SK-N-SH (cell line): ENCODE data around the gene HS3ST5. TPM values are rescaled to one million over a fixed set of nuclear protein-coding genes. Genes with fewer than 3 reads are reported as not detected.

Experiments used
- CTCF ChIA-PET: fragments of 300-600, 350-600 bp; formaldehyde crosslinking; extraction: SDS; loops from one replicate; lab custom pipeline; 2021; lab: Yijun Ruan, JAX
- POLR2A ChIA-PET: fragments of 350-600 bp; sonication (Branson Sonifier 250); formaldehyde crosslinking; extraction: SDS; loops from one replicate; lab custom pipeline; 2020; ENCODE audit warnings: antibody characterized with exemption, inconsistent platforms; lab: Yijun Ruan, JAX
- DNase-seq: peaks from one replicate; pipeline ENCODE4 v3.0.0; 2012
- H2AFZ ChIP-seq: fragments of 200-600 bp; sonication (generic); 2 replicates; pipeline ENCODE4 v1.8.1; 2016; ENCODE audit warnings: antibody characterized with exemption, mild to moderate bottlenecking, low read depth
- H3F3A ChIP-seq: fragments of 200-600 bp; sonication (generic); replicated peaks from 2 replicates; pipeline ENCODE3; 2016; ENCODE audit warnings: antibody characterized with exemption, mild to moderate bottlenecking; ENCODE audit not compliant: insufficient read depth
- H3K27ac ChIP-seq, 2 experiments: fragments of 200-500 bp in 1 of 2; fragments of 200-600 bp in 1 of 2; sonication (Bioruptor generic) in 1 of 2; sonication (generic), shearing (Covaris generic) in 1 of 2; 2 replicates each; pipeline versions ENCODE4 v1.5.1 to v1.6.1; 2014 to 2016; ENCODE audit warnings: low read depth in 2 of 2, inconsistent platforms in 1 of 2, low read length in 1 of 2, mild to moderate bottlenecking in 1 of 2, mixed read lengths in 1 of 2
- H3K27me3 ChIP-seq: fragments of 200-600 bp; sonication (generic), shearing (Covaris generic); 2 replicates; pipeline ENCODE4 v1.6.1; 2016; ENCODE audit warnings: mixed run types; ENCODE audit not compliant: insufficient read depth
- H3K36me3 ChIP-seq, 2 experiments: fragments of 200-500 bp in 1 of 2; fragments of 200-600 bp in 1 of 2; sonication (Bioruptor generic) in 1 of 2; sonication (generic) in 1 of 2; replicated peaks in 1 of 2; 2 replicates each; pipeline versions ENCODE3 to v1.5.1; 2014 to 2016; ENCODE audit warnings: low read length in 1 of 2, mild to moderate bottlenecking in 1 of 2; ENCODE audit not compliant: insufficient read depth in 2 of 2, control insufficient read depth in 1 of 2
- H3K4me1 ChIP-seq, 2 experiments: fragments of 200-500 bp in 1 of 2; fragments of 200-600 bp in 1 of 2; sonication (Bioruptor generic) in 1 of 2; sonication (generic), shearing (Covaris generic) in 1 of 2; 2 replicates each; pipeline versions ENCODE4 v1.5.1 to v1.6.1; 2014 to 2016; ENCODE audit warnings: low read depth in 1 of 2, low read length in 1 of 2, mixed run types in 1 of 2; ENCODE audit not compliant: insufficient read depth in 2 of 2, control insufficient read depth in 1 of 2
- H3K4me2 ChIP-seq: fragments of 200-600 bp; sonication (generic), shearing (Covaris generic); 2 replicates; pipeline ENCODE4 v1.6.1; 2017; ENCODE audit warnings: mixed run types
- H3K4me3 ChIP-seq, 2 experiments: fragments of 200-500 bp in 1 of 2; fragments of 200-600 bp in 1 of 2; sonication (Bioruptor generic) in 1 of 2; sonication (generic), shearing (Covaris generic) in 1 of 2; 2 replicates each; pipeline versions ENCODE4 v1.5.1 to v1.8.1; 2014 to 2016; ENCODE audit warnings: low read depth in 2 of 2, inconsistent platforms in 1 of 2, low read length in 1 of 2, mild to moderate bottlenecking in 1 of 2, mixed read lengths in 1 of 2, moderate library complexity in 1 of 2
- H3K79me2 ChIP-seq: fragments of 200-600 bp; sonication (generic); 2 replicates; pipeline ENCODE4 v1.8.1; 2017; ENCODE audit warnings: mild to moderate bottlenecking; ENCODE audit not compliant: insufficient read depth
- H3K9ac ChIP-seq: fragments of 200-600 bp; sonication (generic); 2 replicates; pipeline ENCODE4 v1.6.1; 2017; ENCODE audit warnings: mixed run types
- H3K9me2 ChIP-seq: fragments of 200-600 bp; sonication (generic); 2 replicates; pipeline ENCODE4 v1.6.1; 2017; ENCODE audit warnings: mixed run types
- H3K9me3 ChIP-seq: fragments of 200-600 bp; sonication (generic); 2 replicates; pipeline ENCODE4 v1.6.1; 2017; ENCODE audit warnings: mixed run types, mild to moderate bottlenecking, moderate library complexity
- H4K20me1 ChIP-seq: fragments of 200-600 bp; sonication (generic); 2 replicates; pipeline ENCODE4 v1.6.1; 2017; ENCODE audit warnings: mild to moderate bottlenecking, mixed run types; ENCODE audit not compliant: insufficient read depth
- ELF1 ChIP-seq: IDR thresholded peaks from 2 replicates; pipeline ENCODE4 v1.4.0; 2012
- EP300 ChIP-seq, 2 experiments: IDR thresholded peaks; 2 replicates each; pipeline versions ENCODE4 v1.4.0 to v1.6.1; 2012; ENCODE audit warnings: borderline replicate concordance in 1 of 2, low read depth in 1 of 2, low read length in 1 of 2
- EZH2phosphoT487 ChIP-seq: fragments of 200-600 bp; sonication (generic); IDR thresholded peaks from 2 replicates; pipeline ENCODE4 v1.6.1; 2017; ENCODE audit warnings: low read depth, mixed run types, mild to moderate bottlenecking, antibody characterized with exemption, moderate library complexity, borderline replicate concordance
- FOXJ3 ChIP-seq: sonication (generic); formaldehyde crosslinking; IDR thresholded peaks from 2 replicates; pipeline ENCODE4 v1.5.1; 2020; ENCODE audit warnings: mild to moderate bottlenecking, missing genetic modification reagents
- GABPA ChIP-seq: IDR thresholded peaks from 2 replicates; pipeline ENCODE4 v1.4.0; 2012; ENCODE audit warnings: low read depth, mild to moderate bottlenecking
- MAX ChIP-seq: IDR thresholded peaks from 2 replicates; pipeline ENCODE4 v1.4.0; 2012; ENCODE audit warnings: low read depth
- MEF2A ChIP-seq: IDR thresholded peaks from 2 replicates; pipeline ENCODE4 v1.4.0; 2012; ENCODE audit warnings: low read depth, borderline replicate concordance
- MXI1 ChIP-seq: IDR thresholded peaks from 2 replicates; pipeline ENCODE4 v1.6.1; 2012; ENCODE audit warnings: mild to moderate bottlenecking, low read depth, low read length, improper control_type of control experiment
- NFIC ChIP-seq: IDR thresholded peaks from 2 replicates; pipeline ENCODE4 v1.4.0; 2012; ENCODE audit warnings: borderline replicate concordance
- NRF1 ChIP-seq: IDR thresholded peaks from 2 replicates; pipeline ENCODE4 v1.6.1; 2012; ENCODE audit warnings: low read depth, mild to moderate bottlenecking, low read length
- SMC3 ChIP-seq: IDR thresholded peaks from 2 replicates; pipeline ENCODE4 v1.6.1; 2012; ENCODE audit warnings: low read depth, low read length, improper control_type of control experiment
- TCF12 ChIP-seq: IDR thresholded peaks from 2 replicates; pipeline ENCODE4 v1.4.0; 2012
- USF2 ChIP-seq: fragments of 150-350 bp; IDR thresholded peaks from 2 replicates; pipeline ENCODE4 v1.6.1; 2017; ENCODE audit warnings: antibody characterized with exemption, low read length, low read depth, borderline replicate concordance
- WGBS: methylation state at CpG from one replicate; pipeline ENCODE4 v1.1.6; 2017; ENCODE audit warnings: low lambda C conversion rate; 5-methylcytosine and 5-hydroxymethylcytosine counted together
- polyA plus RNA-seq, 3 experiments: library from polyadenylated mRNA; depleted of rRNA; stranded (reverse); fragments of >200 nt; gene quantifications; 2 replicates each; pipeline ENCODE4 v1.2.3, GENCODE V29; 2012
- TF ChIP-seq, protein P1 (sequence below): fragments of 200-600 bp; sonication (generic); IDR thresholded peaks from 2 replicates; pipeline ENCODE4 v1.6.1; 2017; ENCODE audit warnings: antibody characterized with exemption, mild to moderate bottlenecking, moderate library complexity
- TF ChIP-seq, protein P2 (sequence below): IDR thresholded peaks from 2 replicates; pipeline ENCODE4 v1.4.0; 2012; ENCODE audit warnings: low read depth, borderline replicate concordance
- TF ChIP-seq, protein P3 (sequence below): fragments of 150-350 bp; IDR thresholded peaks from 2 replicates; pipeline ENCODE4 v1.6.1; 2016; ENCODE audit warnings: mild to moderate bottlenecking, low read depth, low read length

HS3ST5 gene
- polyA plus RNA-seq, 1 of the 3 experiments (the other 2 are of a cell fraction): 0.02 TPM

DNA sequence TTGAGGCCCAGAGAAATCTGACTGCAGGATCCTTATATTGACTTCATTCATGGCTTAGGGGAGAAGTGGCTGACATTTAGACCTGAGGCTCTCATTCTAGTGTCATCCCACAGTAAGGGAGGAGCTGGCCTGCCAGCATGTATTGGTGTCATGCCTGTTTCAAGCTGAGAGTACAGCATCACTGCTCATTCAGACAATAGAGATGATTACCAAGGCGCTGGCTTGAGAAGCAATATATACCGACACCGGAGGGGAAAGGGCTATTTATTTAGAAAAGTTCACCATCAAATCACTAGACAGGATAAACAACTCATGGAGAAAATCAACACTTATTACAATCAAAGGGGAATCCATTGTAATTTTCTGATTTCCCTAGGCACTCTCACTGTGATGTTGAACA, 287.5 kb downstream of the HS3ST5 start:
- ChIA-PET POLR2A (no interaction called here), CTCF (no interaction called here)
- H3K4me2 ChIP-seq: no peak overlapping the region
- no peaks in the 10 kb centered on the region for H3K27me3 ChIP-seq
- no peaks in the 10 kb centered on the region for H3K79me2 ChIP-seq
- no peaks in the 10 kb centered on the region for H3K36me3 ChIP-seq
- DNase-seq: no peak
- H2AFZ ChIP-seq: no peak overlapping the region
- TF ChIP-seq MEF2A (no peak), SMC3 (no peak), GABPA (no peak), FOXJ3 (CRISPR knock-in tag) (no peak), TCF12 (no peak), NRF1 (no peak), USF2 (no peak), EP300 (IDR thresholded peaks at IDR 0.05; ENCODE audit: borderline replicate concordance in 1 of 2, low read depth in 1 of 2, low read length in 1 of 2) (no peak), ELF1 (no peak), MAX (no peak), EZH2phosphoT487 (no peak), NFIC (no peak), MXI1 (no peak)
- TF ChIP-seq, protein P1, sequence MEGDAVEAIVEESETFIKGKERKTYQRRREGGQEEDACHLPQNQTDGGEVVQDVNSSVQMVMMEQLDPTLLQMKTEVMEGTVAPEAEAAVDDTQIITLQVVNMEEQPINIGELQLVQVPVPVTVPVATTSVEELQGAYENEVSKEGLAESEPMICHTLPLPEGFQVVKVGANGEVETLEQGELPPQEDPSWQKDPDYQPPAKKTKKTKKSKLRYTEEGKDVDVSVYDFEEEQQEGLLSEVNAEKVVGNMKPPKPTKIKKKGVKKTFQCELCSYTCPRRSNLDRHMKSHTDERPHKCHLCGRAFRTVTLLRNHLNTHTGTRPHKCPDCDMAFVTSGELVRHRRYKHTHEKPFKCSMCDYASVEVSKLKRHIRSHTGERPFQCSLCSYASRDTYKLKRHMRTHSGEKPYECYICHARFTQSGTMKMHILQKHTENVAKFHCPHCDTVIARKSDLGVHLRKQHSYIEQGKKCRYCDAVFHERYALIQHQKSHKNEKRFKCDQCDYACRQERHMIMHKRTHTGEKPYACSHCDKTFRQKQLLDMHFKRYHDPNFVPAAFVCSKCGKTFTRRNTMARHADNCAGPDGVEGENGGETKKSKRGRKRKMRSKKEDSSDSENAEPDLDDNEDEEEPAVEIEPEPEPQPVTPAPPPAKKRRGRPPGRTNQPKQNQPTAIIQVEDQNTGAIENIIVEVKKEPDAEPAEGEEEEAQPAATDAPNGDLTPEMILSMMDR: no peak
- TF ChIP-seq, protein P2, sequence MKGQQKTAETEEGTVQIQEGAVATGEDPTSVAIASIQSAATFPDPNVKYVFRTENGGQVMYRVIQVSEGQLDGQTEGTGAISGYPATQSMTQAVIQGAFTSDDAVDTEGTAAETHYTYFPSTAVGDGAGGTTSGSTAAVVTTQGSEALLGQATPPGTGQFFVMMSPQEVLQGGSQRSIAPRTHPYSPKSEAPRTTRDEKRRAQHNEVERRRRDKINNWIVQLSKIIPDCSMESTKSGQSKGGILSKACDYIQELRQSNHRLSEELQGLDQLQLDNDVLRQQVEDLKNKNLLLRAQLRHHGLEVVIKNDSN: no peak
- TF ChIP-seq, protein P3, sequence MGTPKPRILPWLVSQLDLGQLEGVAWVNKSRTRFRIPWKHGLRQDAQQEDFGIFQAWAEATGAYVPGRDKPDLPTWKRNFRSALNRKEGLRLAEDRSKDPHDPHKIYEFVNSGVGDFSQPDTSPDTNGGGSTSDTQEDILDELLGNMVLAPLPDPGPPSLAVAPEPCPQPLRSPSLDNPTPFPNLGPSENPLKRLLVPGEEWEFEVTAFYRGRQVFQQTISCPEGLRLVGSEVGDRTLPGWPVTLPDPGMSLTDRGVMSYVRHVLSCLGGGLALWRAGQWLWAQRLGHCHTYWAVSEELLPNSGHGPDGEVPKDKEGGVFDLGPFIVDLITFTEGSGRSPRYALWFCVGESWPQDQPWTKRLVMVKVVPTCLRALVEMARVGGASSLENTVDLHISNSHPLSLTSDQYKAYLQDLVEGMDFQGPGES: no peak
- H3F3A ChIP-seq: no peaks in the 10 kb centered on the region
- H3K4me1 ChIP-seq: peaks cover 0 to 10% of the 10 kb centered on the region in 2 experiments; a peak in 2 of 4 replicates
- H3K27ac ChIP-seq: no peak overlapping the region
- H3K9me2 ChIP-seq: no peaks in the 10 kb centered on the region
- no peak overlapping the region for H3K9ac ChIP-seq
- 91% methylated on average over 3 of the region's 3 CpGs for WGBS
- H4K20me1 ChIP-seq: no peaks in the 10 kb centered on the region
- H3K9me3 ChIP-seq: no peaks in the 10 kb centered on the region
- no peak overlapping the region for H3K4me3 ChIP-seq
